Regular cardiac myocyte (primary cell): ENCODE data around the gene FOSL2. TPM values are rescaled to one million over a fixed set of nuclear protein-coding genes. Genes with fewer than 3 reads are reported as not detected.

Source experiments
- total RNA-seq: library from RNA; depleted of rRNA; stranded (reverse); fragments of >200 nt; gene quantifications from 2 replicates; pipeline ENCODE4 v1.2.3, GENCODE V29; 2014

The FOSL2 gene
- total RNA-seq, result 42.0 and 69.6 TPM in 2 replicates

DNA sequence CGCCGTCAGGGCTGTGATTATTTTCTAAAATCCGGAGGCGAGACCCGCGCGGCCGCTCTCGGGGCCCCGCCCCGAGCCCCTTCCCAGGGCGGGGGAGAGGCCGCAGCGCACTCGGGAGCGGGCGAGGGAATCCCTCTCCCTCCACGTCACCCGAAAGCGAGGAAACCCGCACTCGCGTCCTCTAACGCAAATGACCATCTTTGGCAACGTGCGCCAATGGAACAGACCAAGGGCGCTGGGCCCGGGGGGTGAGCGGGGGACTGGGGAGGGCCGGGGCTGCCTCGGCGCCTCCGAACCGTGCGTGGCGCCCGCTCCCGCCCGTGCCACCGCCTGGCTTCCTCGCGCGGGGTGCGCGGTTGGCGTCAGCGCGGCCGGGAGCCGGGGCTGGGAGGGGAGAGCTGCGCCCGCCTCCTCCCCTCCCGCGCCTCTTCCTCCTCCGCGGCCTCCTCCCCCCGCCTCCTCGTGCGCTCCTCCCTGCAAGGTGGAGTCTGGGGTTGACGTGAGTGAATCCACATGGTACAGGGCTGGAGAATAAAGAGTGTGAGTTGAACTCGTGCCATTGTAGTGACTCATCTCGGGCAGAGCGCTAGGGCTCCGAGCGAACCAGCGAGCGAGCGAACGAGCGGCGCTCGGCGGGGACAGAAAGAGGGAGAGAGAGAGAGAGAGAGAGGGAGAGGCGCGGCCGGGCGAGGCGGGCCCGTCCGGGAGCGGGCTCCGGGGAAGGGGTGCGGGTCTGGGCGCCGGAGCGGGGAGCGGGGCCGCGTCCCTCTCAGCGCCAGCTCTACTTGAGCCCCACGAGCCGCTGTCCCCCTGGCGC is at the start of gene FOSL2:
Gene FOSL2, plus strand, starts transcription at position 562 of the 817 bp plus-strand sequence. CDS start 863 bp downstream, outside the sequence.

Other genes starting within 250 kb of the FOSL2 start
- 0.96 and 1.4 TPM in 2 replicates for gene PLB1, start 103.2 kb downstream of the FOSL2 start, total RNA-seq